Suprapubic skin (tissue), 4 donors: ENCODE results near the gene STK25.

Source experiments
- EP300 ChIP-seq: sonication (generic); formaldehyde crosslinking; IDR thresholded peaks from one replicate; pipeline ENCODE4 v1.6.1; 2017; ENCODE audit warnings: antibody characterized with exemption
- POLR2A ChIP-seq, 2 donors: fragments of 450-650 bp; IDR thresholded peaks; one replicate each; pipeline ENCODE4 v1.6.1; 2017; ENCODE audit warnings: antibody characterized with exemption in 2 of 2, mild to moderate bottlenecking in 2 of 2, moderate library complexity in 2 of 2
- POLR2AphosphoS5 ChIP-seq, 3 donors: sonication (generic); formaldehyde crosslinking; IDR thresholded peaks; one replicate each; pipeline ENCODE4 v1.6.1; 2017; ENCODE audit warnings: antibody characterized with exemption in 3 of 3
- TF ChIP-seq, protein P1 (sequence below), 2 donors: fragments of 200-600 bp in 1 of 2; fragments of 450-650 bp in 1 of 2; sonication (generic) in 1 of 2; IDR thresholded peaks; one replicate each; pipeline ENCODE4 v1.5.1; 2016 to 2019; ENCODE audit warnings: antibody characterized with exemption in 2 of 2, mild to moderate bottlenecking in 1 of 2, moderate library complexity in 1 of 2

GRCh38 chr2:241491549-241492173, 16.7 kb downstream of the STK25 start:
- TF ChIP-seq, protein P1, sequence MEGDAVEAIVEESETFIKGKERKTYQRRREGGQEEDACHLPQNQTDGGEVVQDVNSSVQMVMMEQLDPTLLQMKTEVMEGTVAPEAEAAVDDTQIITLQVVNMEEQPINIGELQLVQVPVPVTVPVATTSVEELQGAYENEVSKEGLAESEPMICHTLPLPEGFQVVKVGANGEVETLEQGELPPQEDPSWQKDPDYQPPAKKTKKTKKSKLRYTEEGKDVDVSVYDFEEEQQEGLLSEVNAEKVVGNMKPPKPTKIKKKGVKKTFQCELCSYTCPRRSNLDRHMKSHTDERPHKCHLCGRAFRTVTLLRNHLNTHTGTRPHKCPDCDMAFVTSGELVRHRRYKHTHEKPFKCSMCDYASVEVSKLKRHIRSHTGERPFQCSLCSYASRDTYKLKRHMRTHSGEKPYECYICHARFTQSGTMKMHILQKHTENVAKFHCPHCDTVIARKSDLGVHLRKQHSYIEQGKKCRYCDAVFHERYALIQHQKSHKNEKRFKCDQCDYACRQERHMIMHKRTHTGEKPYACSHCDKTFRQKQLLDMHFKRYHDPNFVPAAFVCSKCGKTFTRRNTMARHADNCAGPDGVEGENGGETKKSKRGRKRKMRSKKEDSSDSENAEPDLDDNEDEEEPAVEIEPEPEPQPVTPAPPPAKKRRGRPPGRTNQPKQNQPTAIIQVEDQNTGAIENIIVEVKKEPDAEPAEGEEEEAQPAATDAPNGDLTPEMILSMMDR (IDR thresholded peaks at IDR 0.05): no peak
- no peak for TF ChIP-seq POLR2A (IDR thresholded peaks at IDR 0.05)
- no peak for TF ChIP-seq POLR2AphosphoS5 (IDR thresholded peaks at IDR 0.05)
- no peak for TF ChIP-seq EP300
